Activated CD4-positive, alpha-beta memory T cell treated with anti-CD3 and anti-CD28 coated beads for 36 hours (primary cell): ENCODE measurements around the gene BCL2L13. TPM values are rescaled to one million over a fixed set of nuclear protein-coding genes. Genes with fewer than 3 reads are reported as not detected.

ENCODE experiments used
- CTCF ChIA-PET: fragments of 350-600 bp; sonication (Branson Sonifier 250); formaldehyde crosslinking; loops from one replicate; lab custom pipeline; 2021; ENCODE audit warnings: antibody characterized with exemption, inconsistent platforms; lab: Charles Lee
- POLR2A ChIA-PET: fragments of 350-600 bp; sonication (Branson Sonifier 250); formaldehyde crosslinking; loops from one replicate; lab custom pipeline; 2021; ENCODE audit warnings: antibody characterized with exemption; lab: Charles Lee
- DNase-seq: peaks from one replicate; pipeline ENCODE4 v3.0.0-alpha.2; 2020
- H3K27ac Mint-ChIP-seq: one replicate; pipeline ENCODE4 v1.8.0; 2021; ENCODE audit warnings: mixed read lengths
- H3K27me3 Mint-ChIP-seq: one replicate; pipeline ENCODE4 v1.8.0; 2021; ENCODE audit warnings: mixed read lengths
- H3K36me3 Mint-ChIP-seq: one replicate; pipeline ENCODE4 v1.8.0; 2021; ENCODE audit warnings: mixed read lengths
- H3K4me1 Mint-ChIP-seq: one replicate; pipeline ENCODE4 v1.8.0; 2021; ENCODE audit warnings: low read depth, mixed read lengths
- H3K4me3 Mint-ChIP-seq: one replicate; pipeline ENCODE4 v1.8.0; 2021; ENCODE audit warnings: mild to moderate bottlenecking, mixed read lengths
- H3K9me3 Mint-ChIP-seq: one replicate; pipeline ENCODE4 v1.8.0; 2021; ENCODE audit warnings: mixed read lengths
- intact Hi-C: fragments of 100-400 bp; cut with micrococcal nuclease; formaldehyde crosslinking; loops from one replicate; pipeline ENCODE4 v1.15.1; 2023
- total RNA-seq, 2 experiments: library from RNA; stranded (reverse); gene quantifications; one replicate each; pipeline ENCODE4 v1.2.3, GENCODE V29; 2021

BCL2L13 gene
- total RNA-seq, 2 experiments from 2014 or later = 34.5 to 36.2 TPM

DNA sequence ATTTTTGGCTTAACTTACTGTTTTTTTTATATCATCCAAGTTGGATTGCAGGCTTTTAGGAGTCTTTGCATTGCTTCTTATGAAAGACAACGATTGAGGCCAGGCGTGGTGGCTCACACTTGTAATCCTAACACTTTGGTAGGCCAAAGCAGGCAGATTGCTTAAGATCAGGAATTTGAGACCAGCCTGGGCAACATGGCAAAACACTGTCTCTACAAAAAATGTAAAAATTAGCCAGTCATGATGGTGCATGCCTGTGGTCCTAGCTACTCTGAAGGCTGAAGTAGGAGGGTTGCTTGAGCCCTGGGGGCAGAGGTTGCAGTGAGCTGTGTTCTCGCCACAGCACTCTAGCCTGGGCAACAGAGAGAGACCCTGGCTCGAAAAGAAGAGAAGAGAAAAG is 79.2 kb downstream of the BCL2L13 start:
- no peak overlapping the region for H3K4me3 Mint-ChIP-seq
- H3K36me3 Mint-ChIP-seq = no peaks in the 10 kb centered on the region
- no peak for DNase-seq
- H3K9me3 Mint-ChIP-seq = no peaks in the 10 kb centered on the region
- no peak overlapping the region for H3K27ac Mint-ChIP-seq
- intact Hi-C loops = no loop called here
- CTCF ChIA-PET = no interaction called here
- H3K4me1 Mint-ChIP-seq = no peaks in the 10 kb centered on the region
- POLR2A ChIA-PET = no interaction called here
- H3K27me3 Mint-ChIP-seq = no peaks in the 10 kb centered on the region

DNA sequence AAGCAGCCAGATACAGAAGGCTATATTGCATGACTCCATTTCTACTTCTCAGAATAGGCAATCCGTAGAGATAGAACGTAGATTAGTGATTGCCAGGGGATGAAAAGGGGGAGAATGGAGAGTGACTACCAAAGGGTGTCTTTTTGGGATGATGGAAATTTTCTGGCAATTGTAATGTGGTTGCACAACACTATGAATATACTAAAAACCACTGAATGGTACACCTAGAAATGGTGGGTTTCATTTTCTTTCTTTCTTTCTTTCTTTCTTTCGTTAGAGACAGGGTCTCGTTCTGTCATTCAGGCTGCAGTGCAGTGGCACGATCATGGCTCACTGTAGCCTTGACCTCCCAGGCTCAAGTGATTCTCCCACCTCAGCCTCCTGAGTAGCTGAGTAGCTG is 81.4 kb downstream of the BCL2L13 start:
- Mint-ChIP-seq H3K36me3 (no peaks in the 10 kb centered on the region), H3K4me3 (no peak overlapping the region), H3K9me3 (no peaks in the 10 kb centered on the region), H3K27ac (no peak overlapping the region), H3K4me1 (no peaks in the 10 kb centered on the region), H3K27me3 (no peaks in the 10 kb centered on the region)
- intact Hi-C loops = no loop called here
- POLR2A ChIA-PET = no interaction called here
- CTCF ChIA-PET = no interaction called here
- no peak for DNase-seq

DNA sequence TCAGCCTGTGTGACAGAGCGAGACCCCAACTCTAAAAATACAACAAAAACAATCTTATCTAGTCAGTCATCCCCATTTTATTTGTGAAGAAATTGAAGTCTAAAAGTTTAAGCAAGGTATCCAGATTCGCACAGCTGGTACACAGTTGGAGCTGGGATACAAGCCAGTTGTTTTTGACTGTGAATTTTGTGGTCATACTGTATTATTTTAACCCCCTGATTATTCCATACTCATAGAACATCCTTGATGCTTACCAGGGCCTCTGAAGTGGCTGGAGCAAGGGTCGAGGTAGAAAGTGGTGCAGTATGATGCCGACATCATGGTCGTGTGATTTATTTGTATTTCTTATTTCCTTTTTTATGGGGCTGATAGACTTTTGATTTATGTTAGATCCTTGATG is 85.7 kb downstream of the BCL2L13 start:
- intact Hi-C loops = no loop called here
- Mint-ChIP-seq H3K9me3 (no peaks in the 10 kb centered on the region), H3K27ac (no peak overlapping the region), H3K27me3 (no peaks in the 10 kb centered on the region), H3K4me1 (peaks cover 9% of the 10 kb centered on the region), H3K36me3 (peaks cover 7% of the 10 kb centered on the region), H3K4me3 (no peak overlapping the region)
- ChIA-PET CTCF (interaction anchor here (0.9 kb wide), 1 partner anchor 11 kb away, joined by 4 read pairs; no protein-coding TSS in a partner anchor), POLR2A (no interaction called here)
- no peak for DNase-seq

DNA sequence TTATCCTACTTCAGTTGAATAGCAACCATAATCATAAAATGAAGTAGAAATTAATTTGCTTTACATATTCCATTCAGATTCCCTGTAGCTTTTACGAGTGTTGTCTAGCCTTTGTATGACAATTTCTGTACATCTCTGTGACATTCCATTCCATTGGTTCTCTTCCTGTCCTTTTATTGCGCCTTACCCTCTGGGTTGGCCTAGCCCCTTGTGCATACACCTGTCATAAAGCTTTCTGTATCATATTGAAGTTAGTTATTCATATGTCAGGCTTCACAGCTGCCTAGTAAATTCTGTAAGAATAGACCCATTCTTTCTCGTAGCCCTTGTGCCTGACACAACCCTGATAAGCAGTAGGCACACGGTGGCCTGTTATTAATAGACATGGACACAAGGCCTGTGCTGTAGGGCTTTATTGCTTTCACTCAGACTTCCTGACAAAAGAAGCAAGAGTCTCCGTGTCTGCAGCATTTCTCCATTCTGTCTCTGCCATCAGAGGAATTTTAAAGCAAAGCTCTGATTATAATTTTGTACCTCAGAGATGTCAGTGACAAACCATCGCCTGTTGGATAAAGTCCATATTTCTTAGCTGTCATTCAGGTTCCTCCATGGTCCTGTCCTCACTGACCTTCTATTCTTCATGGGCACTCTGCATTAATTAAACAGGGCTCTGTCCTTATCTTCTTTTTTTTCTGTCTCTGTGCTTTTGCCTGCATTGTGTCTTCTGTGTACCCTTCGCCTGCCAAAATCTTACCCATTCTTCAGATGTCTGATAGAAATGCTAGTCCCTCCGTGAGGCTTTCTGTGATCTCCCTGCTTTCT is 86.3 kb downstream of the BCL2L13 start:
- no peak overlapping the region for H3K4me3 Mint-ChIP-seq
- DNase-seq = no peak
- ChIA-PET CTCF (no interaction called here), POLR2A (no interaction called here)
- H3K36me3 Mint-ChIP-seq = peaks cover 7% of the 10 kb centered on the region
- no peaks in the 10 kb centered on the region for H3K27me3 Mint-ChIP-seq
- no peaks in the 10 kb centered on the region for H3K9me3 Mint-ChIP-seq
- peaks cover 9% of the 10 kb centered on the region for H3K4me1 Mint-ChIP-seq
- no peak overlapping the region for H3K27ac Mint-ChIP-seq
- intact Hi-C loops = no loop called here

DNA sequence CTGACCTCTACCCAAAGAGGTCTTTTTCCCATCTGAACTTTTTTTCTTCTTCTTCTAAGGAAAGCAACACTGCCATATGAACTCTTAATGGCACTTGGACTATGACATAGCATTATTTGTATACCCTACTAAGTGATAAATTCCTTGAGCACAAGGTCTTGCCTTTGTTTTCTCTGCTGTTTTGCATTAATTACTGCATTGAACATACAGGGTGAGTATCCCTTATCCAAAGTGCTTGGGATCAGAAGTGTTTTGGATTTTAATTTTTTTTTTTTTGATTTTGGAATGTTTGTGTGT is 86.9 kb downstream of the BCL2L13 start:
- no peaks in the 10 kb centered on the region for H3K27me3 Mint-ChIP-seq
- peaks cover 9% of the 10 kb centered on the region for H3K4me1 Mint-ChIP-seq
- CTCF ChIA-PET = no interaction called here

DNA sequence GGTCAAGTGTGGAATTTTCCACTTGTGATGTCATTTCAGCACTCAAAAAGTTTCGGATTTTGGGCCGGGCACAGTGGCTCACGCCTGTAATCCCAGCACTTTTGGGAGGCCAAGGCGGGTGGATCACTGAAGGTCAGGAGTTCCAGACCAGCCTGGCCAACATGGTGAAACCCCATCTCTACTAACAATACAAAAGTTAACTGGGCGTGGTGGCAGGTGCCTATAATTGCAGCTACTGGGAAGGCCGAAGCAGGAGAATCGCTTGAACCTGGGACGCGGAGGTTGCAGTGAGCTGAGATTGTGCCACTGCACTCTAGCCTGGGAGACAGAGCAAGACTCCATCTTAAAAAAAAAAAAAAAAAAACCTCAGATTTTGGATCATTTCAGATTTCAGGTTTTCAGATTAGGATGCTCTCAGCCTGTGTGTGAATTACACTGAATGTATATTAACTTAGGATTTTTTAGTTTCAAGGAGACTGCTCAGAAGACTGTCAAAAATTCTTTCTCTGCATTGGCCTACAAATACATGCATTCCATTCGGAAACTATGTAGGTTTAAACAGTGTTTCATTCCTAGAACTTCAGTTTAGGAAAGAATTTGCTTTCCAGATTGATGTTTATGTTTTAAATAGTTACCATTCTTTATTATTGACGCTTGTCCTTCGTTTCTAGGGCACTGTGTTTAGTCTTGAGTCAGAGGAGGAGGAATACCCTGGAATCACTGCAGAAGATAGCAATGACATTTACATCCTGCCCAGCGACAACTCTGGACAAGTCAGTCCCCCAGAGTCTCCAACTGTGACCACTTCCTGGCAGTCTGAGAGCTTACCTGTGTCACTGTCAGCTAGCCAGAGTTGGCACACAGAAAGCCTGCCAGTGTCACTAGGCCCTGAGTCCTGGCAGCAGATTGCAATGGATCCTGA is 87.7 kb downstream of the BCL2L13 start:
- Mint-ChIP-seq H3K27me3 (no peaks in the 10 kb centered on the region), H3K4me3 (no peak overlapping the region), H3K9me3 (no peaks in the 10 kb centered on the region), H3K36me3 (peaks cover 7% of the 10 kb centered on the region), H3K4me1 (peaks cover 9% of the 10 kb centered on the region), H3K27ac (no peak overlapping the region)
- intact Hi-C loops = no loop called here
- POLR2A ChIA-PET = no interaction called here
- DNase-seq = no peak
- CTCF ChIA-PET = no interaction called here

More for the DNA sequence above, 86.9 kb downstream of the BCL2L13 start:
- DNase-seq = no peak
- intact Hi-C loops = no loop called here
- Mint-ChIP-seq H3K9me3 (no peaks in the 10 kb centered on the region), H3K4me3 (no peak overlapping the region), H3K27ac (no peak overlapping the region), H3K36me3 (peaks cover 7% of the 10 kb centered on the region)
- POLR2A ChIA-PET = no interaction called here

DNA sequence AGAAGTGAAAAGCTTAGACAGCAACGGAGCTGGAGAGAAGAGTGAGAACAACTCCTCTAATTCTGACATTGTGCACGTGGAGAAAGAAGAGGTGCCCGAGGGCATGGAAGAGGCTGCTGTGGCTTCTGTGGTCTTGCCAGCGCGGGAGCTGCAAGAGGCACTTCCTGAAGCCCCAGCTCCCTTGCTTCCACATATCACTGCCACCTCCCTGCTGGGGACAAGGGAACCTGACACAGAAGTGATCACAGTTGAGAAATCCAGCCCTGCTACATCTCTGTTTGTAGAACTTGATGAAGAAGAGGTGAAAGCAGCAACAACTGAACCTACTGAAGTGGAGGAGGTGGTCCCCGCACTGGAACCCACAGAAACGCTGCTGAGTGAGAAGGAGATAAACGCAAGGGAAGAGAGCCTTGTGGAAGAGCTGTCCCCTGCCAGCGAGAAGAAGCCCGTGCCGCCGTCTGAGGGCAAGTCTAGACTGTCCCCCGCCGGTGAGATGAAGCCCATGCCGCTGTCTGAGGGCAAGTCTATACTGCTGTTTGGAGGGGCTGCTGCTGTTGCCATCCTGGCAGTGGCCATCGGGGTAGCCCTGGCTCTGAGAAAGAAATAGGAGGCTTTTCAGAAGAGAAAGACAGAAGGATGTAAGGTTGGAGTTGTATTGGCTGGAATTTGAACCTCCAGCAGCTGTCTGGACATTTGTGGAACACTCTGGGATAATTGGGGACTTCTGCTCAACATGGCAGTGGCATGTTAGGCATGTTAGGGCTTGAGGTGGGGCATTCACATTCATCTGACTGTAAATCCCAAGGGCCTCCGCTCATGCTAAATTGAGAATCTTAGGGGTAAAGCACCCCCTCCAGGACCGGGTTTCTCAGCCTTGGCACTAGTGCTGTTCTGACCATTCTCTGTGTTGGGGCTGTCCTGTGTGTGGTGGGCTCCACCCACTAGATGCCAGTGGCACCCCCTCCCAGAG is 88.7 kb downstream of the BCL2L13 start:
- Mint-ChIP-seq H3K9me3 (no peaks in the 10 kb centered on the region), H3K27ac (no peak overlapping the region), H3K4me3 (no peak overlapping the region), H3K4me1 (peaks cover 9% of the 10 kb centered on the region), H3K27me3 (no peaks in the 10 kb centered on the region), H3K36me3 (peaks cover 7% of the 10 kb centered on the region)
- ChIA-PET POLR2A (no interaction called here), CTCF (no interaction called here)
- intact Hi-C loops = no loop called here
- no peak for DNase-seq

DNA sequence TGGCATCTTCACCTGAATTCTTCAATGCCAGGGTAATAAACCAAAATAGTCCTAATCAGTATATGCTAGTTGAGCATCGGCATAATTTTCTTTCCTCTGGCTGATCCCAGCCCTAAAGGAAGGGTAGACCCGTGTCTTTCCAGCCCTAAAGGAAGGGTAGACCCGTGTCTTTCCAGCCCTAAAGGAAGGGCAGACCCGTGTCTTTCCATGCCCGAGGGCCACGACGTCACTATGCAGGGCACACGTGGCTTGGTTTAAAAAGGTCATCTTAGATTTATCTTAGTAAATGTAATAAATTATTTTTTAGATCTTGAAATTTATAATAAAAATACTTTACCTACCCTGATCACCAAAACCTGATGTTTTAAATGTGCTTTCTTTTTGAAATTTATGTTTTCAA is 90.2 kb downstream of the BCL2L13 start:
- H3K27me3 Mint-ChIP-seq = no peaks in the 10 kb centered on the region
- no peak overlapping the region for H3K4me3 Mint-ChIP-seq
- no peak for DNase-seq
- CTCF ChIA-PET = no interaction called here
- intact Hi-C loops = no loop called here
- no peaks in the 10 kb centered on the region for H3K9me3 Mint-ChIP-seq
- POLR2A ChIA-PET = no interaction called here
- H3K36me3 Mint-ChIP-seq = peaks cover 14% of the 10 kb centered on the region
- H3K4me1 Mint-ChIP-seq = peaks cover 13% of the 10 kb centered on the region
- H3K27ac Mint-ChIP-seq = no peak overlapping the region

DNA sequence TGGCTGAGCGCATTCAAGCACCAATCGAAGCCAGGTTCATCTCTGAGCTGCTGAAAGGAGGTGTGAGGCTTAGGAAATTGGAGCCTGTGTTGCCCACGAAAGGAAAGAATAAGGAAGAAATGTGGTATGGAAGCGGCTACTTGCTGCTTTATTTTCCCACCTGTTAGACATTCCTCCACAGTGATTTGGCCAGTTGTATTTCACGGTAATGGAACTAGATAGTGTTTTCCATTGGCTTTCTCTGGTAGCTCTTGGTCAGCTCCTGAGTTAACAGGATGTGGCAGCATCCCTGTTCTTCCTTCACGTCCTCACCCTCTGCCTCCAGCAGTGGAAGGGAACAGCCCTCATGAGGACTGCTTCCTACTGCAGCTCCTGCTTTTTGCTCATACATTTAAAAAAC is 91.0 kb downstream of the BCL2L13 start:
- no peaks in the 10 kb centered on the region for H3K27me3 Mint-ChIP-seq

DNA sequence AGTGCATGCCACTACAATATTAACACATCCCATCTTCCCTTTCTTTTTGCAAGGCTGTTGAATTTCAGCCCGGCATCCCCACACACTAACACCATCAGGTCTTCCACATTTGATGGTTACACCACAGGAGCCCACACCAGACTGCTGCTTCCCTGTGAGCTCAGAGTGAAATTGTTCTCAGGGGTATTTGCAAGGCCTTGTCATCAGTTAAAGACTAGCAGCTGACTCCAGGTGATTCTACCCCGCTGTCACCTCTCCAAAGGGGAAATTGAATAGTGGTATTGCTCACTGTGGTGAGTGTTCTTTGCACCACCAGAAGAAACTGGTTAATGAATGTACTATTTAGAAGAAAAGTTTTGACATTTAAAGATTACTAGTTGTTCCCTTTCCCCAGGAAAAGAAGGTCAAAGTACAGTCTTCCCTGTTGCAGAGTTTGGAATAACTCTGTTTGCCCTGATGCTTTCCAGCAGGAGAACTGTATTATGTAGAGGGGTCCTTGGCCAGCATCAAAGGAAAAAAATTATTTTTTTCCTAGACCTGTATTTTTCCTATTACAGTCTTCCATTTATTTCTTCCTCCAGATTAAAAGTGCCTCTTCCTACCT is 93.8 kb downstream of the BCL2L13 start:
- H3K4me3 Mint-ChIP-seq = no peak overlapping the region
- H3K9me3 Mint-ChIP-seq = no peaks in the 10 kb centered on the region
- H3K36me3 Mint-ChIP-seq = peaks cover 10% of the 10 kb centered on the region

More for the DNA sequence above, 91.0 kb downstream of the BCL2L13 start:
- H3K36me3 Mint-ChIP-seq = peaks cover 17% of the 10 kb centered on the region
- no peak for DNase-seq
- intact Hi-C loops = no loop called here
- no peak overlapping the region for H3K27ac Mint-ChIP-seq
- ChIA-PET CTCF (no interaction called here), POLR2A (no interaction called here)
- H3K9me3 Mint-ChIP-seq = no peaks in the 10 kb centered on the region
- H3K4me1 Mint-ChIP-seq = peaks cover 21% of the 10 kb centered on the region
- H3K4me3 Mint-ChIP-seq = no peak overlapping the region

DNA sequence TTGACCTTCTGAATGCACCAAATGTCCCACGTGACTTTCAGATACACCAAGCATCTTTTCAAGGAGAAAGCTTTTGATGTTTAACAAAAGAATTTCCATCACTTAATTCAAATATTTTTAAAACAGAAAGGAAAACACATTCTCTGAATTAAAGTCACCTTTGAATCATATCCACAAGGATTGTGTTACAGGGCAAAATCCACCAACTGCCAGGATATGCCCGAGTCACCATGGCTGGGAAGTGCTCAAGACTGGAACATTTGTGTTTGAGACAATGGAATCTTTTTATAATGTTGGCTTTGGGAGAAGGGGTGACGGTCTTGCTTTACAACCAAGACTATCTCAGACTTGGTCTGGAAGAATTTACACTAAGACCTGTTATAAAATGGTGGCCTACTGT is 94.9 kb downstream of the BCL2L13 start:
- ChIA-PET POLR2A (interaction anchor here (1.0 to 1.2 kb wide), 2 partner anchors 11 to 94 kb away, joined by 3 read pairs; no protein-coding TSS in a partner anchor), CTCF (interaction anchor here (1.1 to 3.9 kb wide), 4 partner anchors 10 to 52 kb away, joined by 3 to 17 read pairs (median 8); no protein-coding TSS in a partner anchor)
- Mint-ChIP-seq H3K27me3 (no peaks in the 10 kb centered on the region), H3K4me1 (peaks cover 15% of the 10 kb centered on the region), H3K27ac (peak overlapping the region; percentile 19), H3K4me3 (no peak overlapping the region), H3K36me3 (peaks cover 10% of the 10 kb centered on the region), H3K9me3 (no peaks in the 10 kb centered on the region)
- intact Hi-C loops = no loop called here
- DNase-seq = no peak

More for the DNA sequence above, 93.8 kb downstream of the BCL2L13 start:
- Mint-ChIP-seq H3K4me1 (peaks cover 15% of the 10 kb centered on the region), H3K27me3 (no peaks in the 10 kb centered on the region), H3K27ac (no peak overlapping the region)
- intact Hi-C loops = no loop called here
- no peak for DNase-seq
- ChIA-PET POLR2A (no interaction called here), CTCF (interaction anchor here (3.9 kb wide), 1 partner anchor 11 kb away, joined by 17 read pairs; no protein-coding TSS in a partner anchor)
